ENCODE measurements around the gene SLC25A19. TPM values are rescaled to one million over a fixed set of nuclear protein-coding genes. Genes with fewer than 3 reads are reported as not detected.

SLC25A19 gene
- total and polyA plus RNA-seq, 2 experiments from 2014 or later: 17.9 to 22.4 TPM

GRCh38 chr17:75271233-75271954 is 17.8 kb downstream of the SLC25A19 start (continued):
- peak; percentile 6 for TF ChIP-seq REST (IDR thresholded peaks at IDR 0.05; ENCODE audit: unreplicated experiment)
- peak; percentile 40 to 68; a peak in 3 of 4 replicates for TF ChIP-seq CTCF (conservative IDR thresholded peaks at IDR 0.05; ENCODE audit: low read depth in 2 of 2)
- no peak for TF ChIP-seq ZNF114 (CRISPR knock-in tag; IDR thresholded peaks at IDR 0.05)
- TF ChIP-seq POLR2AphosphoS5 (IDR thresholded peaks at IDR 0.05; ENCODE audit: low read depth): peak; percentile 54
- TF ChIP-seq NANOG (IDR thresholded peaks at IDR 0.05; ENCODE audit: borderline replicate concordance): no peak

- Histone ChIP-seq H3F3A (replicated peaks; ENCODE audit: low read depth) (peaks cover 42% of the 10 kb centered on the region), H3K27me3 (ENCODE audit: insufficient read depth) (no peaks in the 10 kb centered on the region), H3K4me3 (peak within 1 kb of the TSS; percentile 99), H3K9me2 (ENCODE audit: insufficient read depth) (no peaks in the 10 kb centered on the region), H3K4me1 (ENCODE audit: insufficient read depth) (peaks cover 10% of the 10 kb centered on the region), H3K36me3 (ENCODE audit: insufficient read depth) (peaks cover 6% of the 10 kb centered on the region; the same call in 1 of the 2 replicates), H2AFZ (peak within 1 kb of the TSS; percentile 98), H4K20me1 (replicated peaks; ENCODE audit: insufficient read depth) (no peaks in the 10 kb centered on the region; the same call in 1 of the 2 replicates), H3K27ac (ENCODE audit: low read depth) (peak within 1 kb of the TSS; percentile 66), H3K79me2 (replicated peaks; ENCODE audit: insufficient read depth) (no peaks in the 10 kb centered on the region), H3K4me2 (peak within 1 kb of the TSS; percentile 99)
- no peaks in the 10 kb centered on the region for H3K9me3 Mint-ChIP-seq
- H3K4me1 Mint-ChIP-seq: peaks cover 21% of the 10 kb centered on the region
- peaks cover 28% of the 10 kb centered on the region for H3K36me3 Mint-ChIP-seq (ENCODE audit: low read depth)
- TF ChIP-seq ETS1 (IDR thresholded peaks at IDR 0.05) (no peak), POLR2AphosphoS5 (IDR thresholded peaks at IDR 0.05; ENCODE audit: low read depth) (peak; percentile 44; the same call in 1 of the 2 replicates)
- H3K4me3 Mint-ChIP-seq: peak within 1 kb of the TSS; percentile 81
- no peak for ATAC-seq
- no peak for DNase-seq (ENCODE audit: low spot score)
- no peak within 1 kb of the TSS for H3K27ac Mint-ChIP-seq
- H3K27me3 Mint-ChIP-seq (ENCODE audit: insufficient read depth, low read depth, poor library complexity): peaks cover 17% of the 10 kb centered on the region
Measured at GRCh38 chr17:75270966-75271232, 18.3 kb downstream of the SLC25A19 start, which contains the start of gene MIF4GD. Gene MIF4GD (minus strand): TSS chr17:75271231. CDS start chr17:75270195, 1,036 bp downstream.

Measured in GM23338 (cell line).